Mammary epithelial cell (primary cell): ENCODE results near the gene SUMF1.

Experiments
- CTCF ChIP-seq, 2 donors: IDR thresholded peaks in 1 of 2; conservative IDR thresholded peaks in 1 of 2; 2 replicates each; pipeline ENCODE4 v1.5.1; 2011 to 2012; ENCODE audit warnings: inconsistent platforms in 2 of 2, low read length in 2 of 2, mild to moderate bottlenecking in 2 of 2, control low read depth in 1 of 2, low read depth in 1 of 2; ENCODE audit not compliant: insufficient read depth in 1 of 2; ENCODE audit errors: extremely low read depth in 1 of 2
- EZH2 ChIP-seq: IDR thresholded peaks from 2 replicates; pipeline ENCODE4 v1.6.1; 2012; ENCODE audit warnings: low read length, inconsistent platforms, borderline replicate concordance

GRCh38 chr3:4514916-4515315, 47.8 kb upstream of the SUMF1 start:
- TF ChIP-seq CTCF (conservative IDR thresholded peaks at IDR 0.05 in 1 of 2, IDR thresholded peaks at IDR 0.05 in 1 of 2; ENCODE audit: extremely low read depth in 1 of 2, insufficient read depth in 1 of 2, low read depth in 1 of 2, low read length in 2 of 2): no peak
- TF ChIP-seq EZH2: no peak
